ENCODE results near the gene PCDHB14.
A peak's percentile ranks its signal among the peaks of the same experiment; 100 is the strongest.
"Not testable (repeated sequence)": the region's sequence is repeated elsewhere in the genome, so short reads cannot be mapped to it uniquely, and the experiment has no call there.

Gene PCDHB14

GRCh38 chr5:141223112-141223783 lies at the start of gene PCDHB14:
Gene PCDHB14 (plus strand): TSS chr5:141223343. CDS start chr5:141223506, 163 bp downstream.
- Mint-ChIP-seq H3K4me1 (no peaks in the 10 kb centered on the region), H3K9me3 (peaks cover 2% of the 10 kb centered on the region), H3K4me3 (no peak within 1 kb of the TSS), H3K27ac (no peak within 1 kb of the TSS), H3K36me3 (no peaks in the 10 kb centered on the region)
- ATAC-seq = no peak
- DNase-seq (ENCODE audit: low spot score in 2 of 2) = no peak

- not testable (repeated sequence) for H3K9me3 Mint-ChIP-seq; H3K36me3 Mint-ChIP-seq; DNase-seq (ENCODE audit: low spot score in 2 of 2); H3K4me3 Mint-ChIP-seq; ATAC-seq; H3K4me1 Mint-ChIP-seq; H3K27ac Mint-ChIP-seq
Observed at GRCh38 chr5:141174291-141175104, 48.6 kb upstream of the PCDHB14 start.

GRCh38 chr5:141175933-141176332 lies 47.2 kb upstream of the PCDHB14 start:
- Mint-ChIP-seq H3K4me1 (no peaks in the 10 kb centered on the region), H3K9me3 (no peaks in the 10 kb centered on the region), H3K4me3 (no peak overlapping the region), H3K36me3 (no peaks in the 10 kb centered on the region), H3K27ac (no peak overlapping the region)
- no peak for DNase-seq (ENCODE audit: low spot score in 2 of 2)
- ATAC-seq = no peak

GRCh38 chr5:141177577-141178191 lies 45.5 kb upstream of the PCDHB14 start, which contains the start of gene PCDHB8:
Gene PCDHB8 (plus strand): TSS chr5:141177790. CDS start chr5:141178035, 245 bp downstream.
- not testable (repeated sequence) for H3K9me3 Mint-ChIP-seq; H3K36me3 Mint-ChIP-seq; DNase-seq (ENCODE audit: low spot score in 2 of 2); ATAC-seq; H3K4me1 Mint-ChIP-seq; H3K27ac Mint-ChIP-seq; H3K4me3 Mint-ChIP-seq

GRCh38 chr5:141179371-141179770 lies 43.8 kb upstream of the PCDHB14 start:
- H3K36me3 Mint-ChIP-seq; DNase-seq (ENCODE audit: low spot score in 2 of 2); ATAC-seq; H3K4me3 Mint-ChIP-seq; H3K9me3 Mint-ChIP-seq; H3K27ac Mint-ChIP-seq; H3K4me1 Mint-ChIP-seq: not testable (repeated sequence)

GRCh38 chr5:141179876-141180275 lies 43.3 kb upstream of the PCDHB14 start:
- not testable (repeated sequence) for H3K36me3 Mint-ChIP-seq; H3K27ac Mint-ChIP-seq; ATAC-seq; DNase-seq (ENCODE audit: low spot score in 2 of 2); H3K9me3 Mint-ChIP-seq; H3K4me3 Mint-ChIP-seq; H3K4me1 Mint-ChIP-seq

GRCh38 chr5:141180313-141180712 lies 42.8 kb upstream of the PCDHB14 start:
- no peaks in the 10 kb centered on the region for H3K36me3 Mint-ChIP-seq
- H3K4me3 Mint-ChIP-seq = no peak overlapping the region
- H3K27ac Mint-ChIP-seq = no peak overlapping the region
- no peak for DNase-seq (ENCODE audit: low spot score in 2 of 2)
- H3K9me3 Mint-ChIP-seq = peaks cover 4% of the 10 kb centered on the region
- H3K4me1 Mint-ChIP-seq = no peaks in the 10 kb centered on the region
- ATAC-seq = no peak

- Mint-ChIP-seq H3K4me3 (no peak within 1 kb of the TSS), H3K36me3 (no peaks in the 10 kb centered on the region), H3K4me1 (peaks cover 6% of the 10 kb centered on the region), H3K9me3 (peaks cover 4% of the 10 kb centered on the region), H3K27ac (no peak within 1 kb of the TSS)
- ATAC-seq (no peak), DNase-seq (ENCODE audit: low spot score in 2 of 2) (no peak)
Observed at GRCh38 chr5:141182248-141182647, 40.9 kb upstream of the PCDHB14 start, which contains the start of gene PCDHB16. Gene PCDHB16 (plus strand): TSS chr5:141182387. CDS start chr5:141182560, 173 bp downstream.

GRCh38 chr5:141184117-141184855 lies 38.9 kb upstream of the PCDHB14 start:
- not testable (repeated sequence) for H3K4me3 Mint-ChIP-seq; ATAC-seq; H3K9me3 Mint-ChIP-seq; H3K4me1 Mint-ChIP-seq; H3K36me3 Mint-ChIP-seq; DNase-seq (ENCODE audit: low spot score in 2 of 2); H3K27ac Mint-ChIP-seq

GRCh38 chr5:141186897-141187512 lies 36.1 kb upstream of the PCDHB14 start, which contains the start of gene PCDHB9:
Gene PCDHB9 (plus strand): TSS chr5:141187161. CDS start chr5:141187319, 158 bp downstream.
- H3K4me1 Mint-ChIP-seq = peaks cover 7% of the 10 kb centered on the region
- no peak for DNase-seq (ENCODE audit: low spot score in 2 of 2)

GRCh38 chr5:141188682-141189081 lies 34.5 kb upstream of the PCDHB14 start:
- DNase-seq (ENCODE audit: low spot score in 2 of 2); H3K9me3 Mint-ChIP-seq; H3K27ac Mint-ChIP-seq; H3K36me3 Mint-ChIP-seq; H3K4me3 Mint-ChIP-seq; H3K4me1 Mint-ChIP-seq; ATAC-seq: not testable (repeated sequence)

More at GRCh38 chr5:141186897-141187512, 36.1 kb upstream of the PCDHB14 start, which contains the start of gene PCDHB9:
- Mint-ChIP-seq H3K9me3 (peaks cover 10% of the 10 kb centered on the region), H3K4me3 (peak within 1 kb of the TSS; percentile 26), H3K36me3 (peaks cover 6% of the 10 kb centered on the region), H3K27ac (no peak within 1 kb of the TSS)
- no peak for ATAC-seq

- not testable (repeated sequence) for DNase-seq (ENCODE audit: low spot score in 2 of 2); ATAC-seq; H3K9me3 Mint-ChIP-seq; H3K27ac Mint-ChIP-seq; H3K36me3 Mint-ChIP-seq; H3K4me1 Mint-ChIP-seq; H3K4me3 Mint-ChIP-seq
Observed at GRCh38 chr5:141189131-141189530, 34.0 kb upstream of the PCDHB14 start.

GRCh38 chr5:141192110-141192725 lies 30.9 kb upstream of the PCDHB14 start, which contains the start of gene PCDHB10:
Gene PCDHB10 (plus strand): TSS chr5:141192353. CDS start chr5:141192553, 200 bp downstream.
- Mint-ChIP-seq H3K4me3 (no peak within 1 kb of the TSS), H3K36me3 (peaks cover 6% of the 10 kb centered on the region), H3K9me3 (peaks cover 19% of the 10 kb centered on the region), H3K27ac (no peak within 1 kb of the TSS), H3K4me1 (peaks cover under 1% of the 10 kb centered on the region)
- no peak for ATAC-seq
- no peak for DNase-seq (ENCODE audit: low spot score in 2 of 2)

GRCh38 chr5:141194332-141194731 lies 28.8 kb upstream of the PCDHB14 start:
- H3K4me1 Mint-ChIP-seq = not testable (repeated sequence)

More at GRCh38 chr5:141194332-141194731, 28.8 kb upstream of the PCDHB14 start:
- not testable (repeated sequence) for H3K36me3 Mint-ChIP-seq; H3K27ac Mint-ChIP-seq; DNase-seq (ENCODE audit: low spot score in 2 of 2); ATAC-seq; H3K4me3 Mint-ChIP-seq
- peaks cover 14% of the 10 kb centered on the region for H3K9me3 Mint-ChIP-seq

Measured in stimulated activated effector memory CD8-positive, alpha-beta T cell treated with anti-CD3 and anti-CD28 coated beads, Interleukin-12 subunit alpha, Interleukin-12 subunit beta, amount 100 ng/mL, for 72 hours (primary cell).